GM18868 (cell line): ENCODE results near the gene OR52E6.

ENCODE experiments used
- ATAC-seq: cut with Tn5 transposase; IDR thresholded peaks from one replicate; pipeline ENCODE4 v1.9.1; 2021; ENCODE audit warnings: mild to moderate bottlenecking, moderate library complexity; ENCODE audit not compliant: unreplicated experiment

The OR52E6 gene

GRCh38 chr11:5803982-5804381 is 37.7 kb downstream of the OR52E6 start:
- no peak for ATAC-seq

DNA sequence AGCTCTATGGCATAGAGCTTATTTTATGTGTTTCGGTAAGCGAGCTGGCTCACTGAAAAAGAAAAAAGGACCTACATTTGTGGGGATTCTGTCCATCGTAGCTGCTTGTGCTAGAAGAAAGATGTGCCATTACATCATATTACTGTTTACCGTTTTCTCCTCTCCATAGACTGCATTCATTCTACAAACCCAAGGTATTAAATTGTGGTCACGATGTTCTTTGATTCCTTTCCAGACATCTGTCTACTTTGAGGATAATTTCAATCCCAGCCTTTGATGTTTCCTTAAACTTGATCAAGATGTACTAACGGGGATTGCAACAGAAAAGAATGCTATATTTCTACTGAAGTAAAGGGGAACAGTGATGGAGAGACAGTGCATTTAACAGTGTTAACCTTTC is 45.2 kb downstream of the OR52E6 start:
- ATAC-seq, result no peak

- ATAC-seq, result no peak
Measured at GRCh38 chr11:5791165-5791564, 50.5 kb downstream of the OR52E6 start, which contains the start of gene OR52N1. OR52N1 (minus strand) TSS chr11:5791265; CDS start chr11:5788816, 2,449 bp downstream.
